ENCODE data around the gene SERPINA5.

GRCh38 chr14:94545131-94545841 lies 35.9 kb upstream of the SERPINA5 start:
- TF ChIP-seq POLR2A (IDR thresholded peaks at IDR 0.05; ENCODE audit: borderline replicate concordance, extremely low read depth, insufficient read depth, insufficient read length): no peak
- TF ChIP-seq POLR2AphosphoS5 (IDR thresholded peaks at IDR 0.05; ENCODE audit: low read depth, low read length): no peak
- TF ChIP-seq EGR1 (IDR thresholded peaks at IDR 0.05; ENCODE audit: low read depth): no peak
- no peak for TF ChIP-seq CTCF (IDR thresholded peaks at IDR 0.05 in 2 of 3, conservative IDR thresholded peaks at IDR 0.05 in 1 of 3; ENCODE audit: borderline replicate concordance in 1 of 3, insufficient read depth in 1 of 3, low read depth in 2 of 3, low read length in 2 of 3)
- TF ChIP-seq ZBTB33 (IDR thresholded peaks at IDR 0.05; ENCODE audit: extremely low read depth, insufficient replicate concordance, low read length): no peak
